IMR-90 (cell line): ENCODE results near the gene SLC38A7. TPM values are rescaled to one million over a fixed set of nuclear protein-coding genes. Genes with fewer than 3 reads are reported as not detected.
"Not testable (repeated sequence)": the region's sequence is repeated elsewhere in the genome, so short reads cannot be mapped to it uniquely, and the experiment has no call there.

Experiments
- ATAC-seq: fragments of 200-7000 bp; cut with Tn5 transposase; 2 replicates; pipeline ENCODE4 v1.9.1; 2020; ENCODE audit warnings: low read depth, mild to moderate bottlenecking, moderate library complexity
- BruUV-seq: library from RNA; stranded (reverse); fragments of 400-500 nt; replicated peaks from 2 replicates; lab custom pipeline; 2021; lab: Mats Ljungman, UMichigan
- CTCF ChIA-PET: fragments of 300-600 bp; formaldehyde crosslinking; extraction: SDS; loops from one replicate; lab custom pipeline; 2021; ENCODE audit warnings: antibody characterized with exemption; lab: Yijun Ruan, JAX
- POLR2A ChIA-PET: fragments of 300-600 bp; sonication (Branson Sonifier 250); formaldehyde crosslinking; loops from one replicate; lab custom pipeline; 2022; ENCODE audit warnings: antibody characterized with exemption; ENCODE audit not compliant: unreplicated experiment; lab: Charles Lee
- DNase-seq: peaks from one replicate; pipeline ENCODE4 v3.0.0; 2013
- H2AFZ ChIP-seq: replicated peaks from 2 replicates; pipeline ENCODE3; 2013; ENCODE audit warnings: low read length, mild to moderate bottlenecking; ENCODE audit not compliant: poor library complexity
- H2AK5ac ChIP-seq: 2 replicates; pipeline ENCODE4 v1.6.1; 2013; ENCODE audit warnings: low read depth, low read length, inconsistent platforms
- H2AK9ac ChIP-seq: replicated peaks from 2 replicates; pipeline ENCODE3; 2013; ENCODE audit warnings: mild to moderate bottlenecking, low read depth, low read length, moderate library complexity; ENCODE audit not compliant: poor library complexity
- H2BK120ac ChIP-seq: 2 replicates; pipeline ENCODE4 v1.6.1; 2013; ENCODE audit warnings: low read depth, low read length, inconsistent platforms
- H2BK15ac ChIP-seq: 3 replicates; pipeline ENCODE4 v1.6.1; 2013; ENCODE audit warnings: low read depth, low read length, inconsistent platforms
- H2BK20ac ChIP-seq: 2 replicates; pipeline ENCODE4 v1.6.1; 2013; ENCODE audit warnings: low read depth, mild to moderate bottlenecking, inconsistent platforms, low read length, moderate library complexity
- H2BK5ac ChIP-seq: 2 replicates; pipeline ENCODE4 v1.6.1; 2013; ENCODE audit warnings: mild to moderate bottlenecking, low read depth, low read length, inconsistent platforms; ENCODE audit not compliant: poor library complexity, severe bottlenecking
- H3K14ac ChIP-seq: replicated peaks from 2 replicates; pipeline ENCODE4 v1.6.1; 2013; ENCODE audit warnings: low read depth, low read length, inconsistent platforms
- H3K18ac ChIP-seq: 2 replicates; pipeline ENCODE4 v1.6.1; 2013; ENCODE audit warnings: low read depth, low read length, control low read depth
- H3K23ac ChIP-seq: 2 replicates; pipeline ENCODE4 v1.6.1; 2013; ENCODE audit warnings: low read depth, low read length, inconsistent platforms
- H3K27ac ChIP-seq: 2 replicates; pipeline ENCODE4 v1.5.1; 2013; ENCODE audit warnings: mild to moderate bottlenecking, control low read depth, low read length; ENCODE audit not compliant: insufficient read depth
- H3K27me3 ChIP-seq: 2 replicates; pipeline ENCODE4 v1.6.1; 2013; ENCODE audit warnings: low read length; ENCODE audit not compliant: control insufficient read depth, insufficient read depth
- H3K36me3 ChIP-seq: 2 replicates; pipeline ENCODE4 v1.6.1; 2013; ENCODE audit warnings: low read length, mixed read lengths; ENCODE audit not compliant: control insufficient read depth, insufficient read depth
- H3K4ac ChIP-seq: 2 replicates; pipeline ENCODE4 v1.6.1; 2013; ENCODE audit warnings: low read depth, low read length, inconsistent platforms
- H3K4me1 ChIP-seq: 2 replicates; pipeline ENCODE4 v1.6.1; 2013; ENCODE audit warnings: low read length, mixed read lengths; ENCODE audit not compliant: control insufficient read depth, insufficient read depth
- H3K4me2 ChIP-seq: 2 replicates; pipeline ENCODE4 v1.6.1; 2013; ENCODE audit warnings: low read depth, mild to moderate bottlenecking, control low read depth, low read length, moderate library complexity
- H3K4me3 ChIP-seq: 2 replicates; pipeline ENCODE4 v1.5.1; 2013; ENCODE audit warnings: low read depth, mild to moderate bottlenecking, control low read depth, low read length, moderate library complexity; ENCODE audit not compliant: insufficient read depth
- H3K56ac ChIP-seq: 2 replicates; pipeline ENCODE4 v1.6.1; 2013; ENCODE audit warnings: low read length, inconsistent platforms; ENCODE audit not compliant: insufficient read depth; ENCODE audit errors: extremely low read depth
- H3K79me1 ChIP-seq, 2 experiments: 2 replicates each; pipeline ENCODE4 v1.6.1; 2013; ENCODE audit warnings: low read length in 2 of 2, inconsistent platforms in 1 of 2, low read depth in 1 of 2
- H3K9ac ChIP-seq: 2 replicates; pipeline ENCODE4 v1.6.1; 2013; ENCODE audit warnings: low read depth, low read length, control low read depth
- H3K9me1 ChIP-seq: 2 replicates; pipeline ENCODE4 v1.6.1; 2013; ENCODE audit warnings: low read length, inconsistent platforms; ENCODE audit not compliant: insufficient read depth
- H3K9me3 ChIP-seq: 2 replicates; pipeline ENCODE4 v1.6.1; 2013; ENCODE audit warnings: low read length; ENCODE audit not compliant: control insufficient read depth, insufficient read depth
- H4K20me1 ChIP-seq: 2 replicates; pipeline ENCODE4 v1.6.1; 2013; ENCODE audit warnings: low read length, inconsistent platforms; ENCODE audit not compliant: insufficient read depth
- H4K5ac ChIP-seq: 2 replicates; pipeline ENCODE4 v1.6.1; 2013; ENCODE audit warnings: mild to moderate bottlenecking, low read depth, low read length, control low read depth
- H4K8ac ChIP-seq, 2 experiments: 2 replicates each; pipeline ENCODE4 v1.6.1; 2013; ENCODE audit warnings: low read depth in 2 of 2, low read length in 2 of 2, control low read depth in 1 of 2, inconsistent platforms in 1 of 2
- H4K91ac ChIP-seq: 2 replicates; pipeline ENCODE4 v1.6.1; 2013; ENCODE audit warnings: low read depth, low read length, inconsistent platforms; ENCODE audit not compliant: insufficient read depth
- CEBPB ChIP-seq: IDR thresholded peaks from 2 replicates; pipeline ENCODE4 v1.6.1; 2012; ENCODE audit warnings: low read depth, low read length, improper control_type of control experiment
- FOS ChIP-seq: fragments of 150-350 bp; IDR thresholded peaks from 2 replicates; pipeline ENCODE4 v1.6.1; 2016; ENCODE audit warnings: low read depth, low read length
- MAFK ChIP-seq: IDR thresholded peaks from 2 replicates; pipeline ENCODE4 v1.6.1; 2012; ENCODE audit warnings: low read depth, low read length, improper control_type of control experiment
- WGBS, 2 experiments: methylation state at CpG; one replicate each; pipeline versions ENCODE4 v1.1.5 to v1.1.7; 2013; ENCODE audit warnings: missing lambda C conversion rate in 2 of 2; ENCODE audit not compliant: insufficient read length in 1 of 2; ENCODE audit errors: extremely low coverage in 2 of 2; 5-methylcytosine and 5-hydroxymethylcytosine counted together
- dilution Hi-C: fragments of 300-500 bp; cut with HindIII; formaldehyde crosslinking; loops from one replicate; pipeline ENCODE4 v1.14.3; 2018; ENCODE audit warnings: low sequenced_read_pairs; ENCODE audit not compliant: unreplicated experiment
- in situ Hi-C: fragments of 300-500 bp; cut with MboI; formaldehyde crosslinking; loops from 3 replicates; pipeline ENCODE4 v1.14.3; 2019; ENCODE audit warnings: low sequenced_read_pairs, inconsistent platforms, mixed read lengths
- intact Hi-C: fragments of 100-400 bp; cut with micrococcal nuclease; formaldehyde crosslinking; loops from 2 replicates; pipeline ENCODE4 v1.10.0; 2022
- polyA plus RNA-seq, 3 experiments: library from polyadenylated mRNA; depleted of rRNA; stranded (reverse); fragments of >200 nt; gene quantifications; 2 replicates each; pipeline ENCODE4 v1.2.3, GENCODE V29; 2012; ENCODE audit warnings: low replicate concordance in 1 of 3
- total RNA-seq: library from RNA; depleted of rRNA; stranded (reverse); fragments of >200 nt; gene quantifications from 2 replicates; pipeline ENCODE4 v1.2.3, GENCODE V29; 2012

SLC38A7 gene
- total and polyA plus RNA-seq, 2 of the 4 experiments (the other 2 are of a cell fraction): 14.7 to 16.4 TPM

- dilution Hi-C loops, CTCF ChIA-PET, H3K36me3 ChIP-seq, H4K91ac ChIP-seq, H4K8ac ChIP-seq, H3K14ac ChIP-seq, H3K4ac ChIP-seq, BruUV-seq, H2BK20ac ChIP-seq, H3K9me3 ChIP-seq, H3K18ac ChIP-seq, H2AK5ac ChIP-seq, H3K27me3 ChIP-seq, H3K4me1 ChIP-seq, POLR2A ChIA-PET, H4K20me1 ChIP-seq, H3K23ac ChIP-seq, H3K27ac ChIP-seq, H3K4me3 ChIP-seq, H3K4me2 ChIP-seq, H2AK9ac ChIP-seq, H4K5ac ChIP-seq, H2BK120ac ChIP-seq, H2BK15ac ChIP-seq, H3K56ac ChIP-seq, H3K9ac ChIP-seq, in situ Hi-C loops, intact Hi-C loops, H2AFZ ChIP-seq: not testable (repeated sequence)
- H2BK5ac ChIP-seq: peak overlapping the region; percentile 52
- TF ChIP-seq MAFK (peak; percentile 22; the same call in 1 of the 2 replicates), FOS (0 out of 2 replicates have a peak, but pooled peaks have one; percentile 24), CEBPB (peak; percentile 60; the same call in 1 of the 2 replicates)
- no CpG with 5 or more reads among the region's 8 CpGs for WGBS, 2 experiments
- peaks cover 15% of the 10 kb centered on the region for H3K9me1 ChIP-seq
- DNase-seq (peak; percentile 80), ATAC-seq (peak; percentile 22)
- peaks cover 10 to 19% of the 10 kb centered on the region in 2 experiments for H3K79me1 ChIP-seq
These were observed 2.6 kb upstream of the SLC38A7 start for GRCh38 chr16:58686985-58687706.
